Upper lobe of left lung (tissue), 4 donors: ENCODE measurements around the gene PIGN.

ENCODE experiments used
- CTCF ChIP-seq, 6 experiments: fragments of 450-650 bp in 4 of 6; fragments of 200-600 bp in 2 of 6; sonication (generic) in 2 of 6; IDR thresholded peaks; one replicate each; pipeline ENCODE4 v1.5.1; 2016 to 2019; ENCODE audit warnings: antibody characterized with exemption in 6 of 6
- EP300 ChIP-seq, 4 donors: sonication (generic); formaldehyde crosslinking; IDR thresholded peaks; one replicate each; pipeline ENCODE4 v1.5.1; 2017; ENCODE audit warnings: antibody characterized with exemption in 4 of 4, control low read depth in 2 of 4
- POLR2A ChIP-seq, 4 donors: fragments of 450-650 bp; IDR thresholded peaks; one replicate each; pipeline ENCODE4 v1.5.1; 2016 to 2017; ENCODE audit warnings: antibody characterized with exemption in 4 of 4, mild to moderate bottlenecking in 2 of 4

GRCh38 chr18:62179213-62179612, 7.6 kb downstream of the PIGN start:
- TF ChIP-seq POLR2A (IDR thresholded peaks at IDR 0.05), result no peak
- no peak for TF ChIP-seq EP300 (IDR thresholded peaks at IDR 0.05)
- TF ChIP-seq CTCF (IDR thresholded peaks at IDR 0.05), result no peak
